ENCODE results near the gene FKBP2.

Gene FKBP2

DNA sequence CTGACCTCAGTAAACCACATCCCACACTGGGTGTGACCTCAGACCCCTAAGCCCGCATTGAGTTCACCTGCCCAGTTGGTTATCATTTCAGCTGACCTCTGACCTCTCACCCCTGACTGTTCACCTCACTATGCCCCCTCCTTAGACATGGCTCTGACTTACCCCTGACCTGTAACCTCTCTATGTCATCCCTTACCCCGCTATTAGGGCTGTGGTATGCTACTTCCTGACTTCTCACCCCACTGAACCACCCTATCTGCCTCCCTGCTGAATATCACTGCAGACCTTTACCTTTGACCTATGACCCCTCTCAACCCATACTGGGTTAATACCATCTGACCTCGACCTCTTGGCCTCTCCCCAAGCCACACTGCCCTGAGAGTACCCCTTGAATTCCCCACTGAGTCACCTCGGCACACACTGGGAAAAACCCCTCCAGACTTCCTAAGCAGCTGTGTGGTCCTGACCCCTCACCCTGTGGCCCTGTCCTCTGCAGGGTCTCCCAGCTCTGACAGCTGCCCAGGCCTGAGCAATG, 18.7 kb downstream of the FKBP2 start:
- TF ChIP-seq, protein P1, sequence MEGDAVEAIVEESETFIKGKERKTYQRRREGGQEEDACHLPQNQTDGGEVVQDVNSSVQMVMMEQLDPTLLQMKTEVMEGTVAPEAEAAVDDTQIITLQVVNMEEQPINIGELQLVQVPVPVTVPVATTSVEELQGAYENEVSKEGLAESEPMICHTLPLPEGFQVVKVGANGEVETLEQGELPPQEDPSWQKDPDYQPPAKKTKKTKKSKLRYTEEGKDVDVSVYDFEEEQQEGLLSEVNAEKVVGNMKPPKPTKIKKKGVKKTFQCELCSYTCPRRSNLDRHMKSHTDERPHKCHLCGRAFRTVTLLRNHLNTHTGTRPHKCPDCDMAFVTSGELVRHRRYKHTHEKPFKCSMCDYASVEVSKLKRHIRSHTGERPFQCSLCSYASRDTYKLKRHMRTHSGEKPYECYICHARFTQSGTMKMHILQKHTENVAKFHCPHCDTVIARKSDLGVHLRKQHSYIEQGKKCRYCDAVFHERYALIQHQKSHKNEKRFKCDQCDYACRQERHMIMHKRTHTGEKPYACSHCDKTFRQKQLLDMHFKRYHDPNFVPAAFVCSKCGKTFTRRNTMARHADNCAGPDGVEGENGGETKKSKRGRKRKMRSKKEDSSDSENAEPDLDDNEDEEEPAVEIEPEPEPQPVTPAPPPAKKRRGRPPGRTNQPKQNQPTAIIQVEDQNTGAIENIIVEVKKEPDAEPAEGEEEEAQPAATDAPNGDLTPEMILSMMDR (IDR thresholded peaks at IDR 0.05; ENCODE audit: low read length, missing control alignments): no peak
- no peak for DNase-seq (ENCODE audit: low read depth)
- no peak overlapping the region for H3K4me3 ChIP-seq (replicated peaks; ENCODE audit: low read depth, low read length)

DNA sequence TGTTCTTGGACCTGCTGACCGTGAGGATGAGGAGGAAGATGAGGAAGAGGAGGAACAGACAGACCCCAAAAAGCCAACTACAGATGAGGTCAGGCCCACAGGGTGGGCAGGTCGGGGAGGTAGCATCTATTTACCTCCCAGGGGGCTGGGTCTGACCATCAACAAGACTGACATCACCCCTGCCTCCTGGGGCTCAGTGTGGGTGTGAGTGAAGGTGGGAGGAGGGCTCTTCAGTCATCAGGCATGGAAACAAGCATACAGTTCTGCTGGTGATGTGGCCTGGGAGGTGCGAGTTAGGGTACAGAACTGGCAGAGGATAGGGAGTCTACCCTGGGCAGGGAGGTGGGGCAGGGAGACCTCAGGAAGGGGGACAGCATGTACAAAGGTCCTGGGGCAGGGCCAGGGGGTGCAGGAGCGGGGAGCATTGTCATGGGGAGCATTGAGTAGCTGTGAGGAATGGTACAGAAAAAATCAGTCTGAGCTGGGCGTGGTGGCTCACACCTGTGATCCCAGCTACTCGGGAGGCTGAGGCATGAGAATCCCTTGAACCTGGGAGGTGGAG, 19.3 kb downstream of the FKBP2 start:
- DNase-seq (ENCODE audit: low read depth): no peak
- no peak overlapping the region for H3K4me3 ChIP-seq (replicated peaks; ENCODE audit: low read depth, low read length)
- TF ChIP-seq, protein P1 (IDR thresholded peaks at IDR 0.05; ENCODE audit: low read length, missing control alignments): no peak

DNA sequence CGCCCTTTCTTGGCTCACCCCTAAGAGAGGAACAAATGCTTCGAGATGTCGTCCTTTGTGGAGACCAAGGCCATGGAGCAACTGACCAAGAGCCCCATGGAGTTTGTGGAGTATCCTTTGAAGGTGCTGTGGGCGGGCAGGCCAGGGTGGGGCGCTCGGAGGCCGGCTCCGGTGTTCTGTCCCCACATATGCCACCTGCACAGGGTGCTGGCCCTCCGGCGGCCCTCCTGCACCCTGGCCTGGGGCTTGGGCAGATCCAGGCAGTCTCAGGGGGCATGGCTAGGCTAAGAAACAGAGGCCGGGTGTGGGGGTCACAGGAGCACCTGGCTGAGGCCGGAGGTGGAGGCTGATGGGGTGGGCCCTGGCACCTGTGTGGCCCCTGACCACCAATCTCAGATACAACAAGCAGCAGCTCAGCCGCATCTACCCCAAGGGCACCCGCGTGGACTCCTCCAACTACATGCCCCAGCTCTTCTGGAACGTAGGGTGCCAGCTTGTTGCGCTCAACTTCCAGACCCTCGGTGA, 20.7 kb downstream of the FKBP2 start:
- DNase-seq (ENCODE audit: low read depth): no peak
- TF ChIP-seq, protein P1 (IDR thresholded peaks at IDR 0.05; ENCODE audit: low read length, missing control alignments): no peak
- no peak overlapping the region for H3K4me3 ChIP-seq (replicated peaks; ENCODE audit: low read depth, low read length)

DNA sequence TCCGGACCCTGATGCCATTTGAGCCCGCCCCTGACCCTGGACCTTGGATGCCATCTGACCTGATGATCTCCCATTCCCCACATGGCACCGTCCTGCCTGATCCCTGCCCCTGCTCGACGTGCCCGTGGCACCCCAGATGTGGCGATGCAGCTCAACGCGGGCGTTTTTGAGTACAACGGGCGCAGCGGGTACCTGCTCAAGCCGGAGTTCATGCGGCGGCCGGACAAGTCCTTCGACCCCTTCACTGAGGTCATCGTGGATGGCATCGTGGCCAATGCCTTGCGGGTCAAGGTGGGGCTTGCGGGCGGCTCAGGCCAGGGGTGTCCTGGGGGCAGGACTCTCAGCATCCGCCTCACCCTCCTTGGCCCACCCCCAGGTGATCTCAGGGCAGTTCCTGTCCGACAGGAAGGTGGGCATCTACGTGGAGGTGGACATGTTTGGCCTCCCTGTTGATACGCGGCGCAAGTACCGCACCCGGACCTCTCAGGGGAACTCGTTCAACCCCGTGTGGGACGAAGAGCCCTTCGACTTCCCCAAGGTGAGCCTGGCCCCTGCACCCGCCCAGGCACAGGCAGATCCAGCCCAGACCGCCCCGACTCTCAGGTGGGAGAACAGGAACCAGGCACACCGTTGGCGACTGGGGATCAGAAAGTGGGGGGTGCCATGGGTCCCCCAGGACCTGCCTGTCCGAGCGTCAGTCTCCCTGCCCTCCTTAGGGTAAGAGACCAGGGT, 21.5 kb downstream of the FKBP2 start:
- TF ChIP-seq, protein P1 (IDR thresholded peaks at IDR 0.05; ENCODE audit: low read length, missing control alignments): no peak

DNA sequence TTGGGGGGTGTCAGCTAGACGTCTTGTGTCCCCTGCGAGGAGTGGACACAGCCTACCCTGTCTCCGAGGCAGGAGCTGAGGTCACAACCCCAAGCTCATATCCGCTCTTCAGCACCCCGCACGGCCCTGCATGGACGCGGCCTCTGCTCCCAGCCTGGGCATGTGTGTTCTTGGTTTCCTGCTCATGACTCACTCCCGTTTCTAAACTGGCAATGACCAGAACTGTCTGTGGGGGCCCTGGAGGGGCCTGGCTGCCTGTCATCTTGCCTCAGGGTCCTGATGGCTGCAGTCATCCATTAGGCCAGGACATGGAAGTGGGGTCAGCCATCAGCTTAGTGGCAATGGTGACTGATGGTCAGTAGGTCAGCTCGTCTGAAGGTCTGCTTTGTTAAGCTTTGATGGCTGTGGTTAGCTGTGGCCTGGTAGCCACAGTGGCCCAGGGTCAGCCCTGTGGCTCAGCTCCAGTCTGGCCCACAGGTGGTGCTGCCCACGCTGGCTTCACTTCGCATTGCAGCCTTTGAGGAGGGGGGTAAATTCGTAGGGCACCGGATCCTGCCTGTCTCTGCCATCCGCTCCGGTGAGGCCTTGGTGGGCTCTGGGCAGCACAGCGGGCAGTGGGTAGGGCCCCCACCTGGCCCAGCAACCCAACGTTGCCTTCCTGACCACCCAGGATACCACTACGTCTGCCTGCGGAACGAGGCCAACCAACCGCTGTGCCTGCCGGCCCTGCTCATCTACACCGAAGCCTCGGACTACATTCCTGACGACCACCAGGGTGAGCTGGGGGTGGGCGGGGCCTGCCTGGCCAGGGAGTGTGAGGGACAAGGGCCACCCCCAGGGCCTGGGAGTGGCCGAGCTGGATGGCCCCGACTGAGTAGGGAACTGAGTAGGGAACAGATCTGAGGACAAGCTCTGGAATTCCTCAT, 22.4 kb downstream of the FKBP2 start:
- DNase-seq (ENCODE audit: low read depth): peak; percentile 60
- no peak overlapping the region for H3K4me3 ChIP-seq (replicated peaks; ENCODE audit: low read depth, low read length)
- TF ChIP-seq, protein P1 (IDR thresholded peaks at IDR 0.05; ENCODE audit: low read length, missing control alignments): no peak

More for the DNA sequence above, 21.5 kb downstream of the FKBP2 start:
- no peak for DNase-seq (ENCODE audit: low read depth)
- H3K4me3 ChIP-seq (replicated peaks; ENCODE audit: low read depth, low read length): no peak overlapping the region

DNA sequence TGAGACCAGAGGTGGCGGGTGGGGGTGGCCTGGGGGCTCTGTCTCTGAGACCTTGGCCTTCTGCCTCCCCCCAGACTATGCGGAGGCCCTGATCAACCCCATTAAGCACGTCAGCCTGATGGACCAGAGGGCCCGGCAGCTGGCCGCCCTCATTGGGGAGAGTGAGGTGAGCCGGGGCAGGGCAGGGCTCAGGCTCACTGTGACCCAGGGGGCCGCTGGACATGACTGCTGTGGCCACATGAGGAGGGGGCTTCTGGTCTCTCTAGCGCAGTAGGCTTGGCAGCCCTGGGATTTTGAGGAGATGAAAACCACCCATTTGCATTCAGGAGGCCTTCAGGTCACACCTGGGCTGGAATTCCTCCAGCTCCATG, 23.0 kb downstream of the FKBP2 start:
- no peak for DNase-seq (ENCODE audit: low read depth)

More for the DNA sequence above, 23.0 kb downstream of the FKBP2 start:
- no peak overlapping the region for H3K4me3 ChIP-seq (replicated peaks; ENCODE audit: low read depth, low read length)
- TF ChIP-seq, protein P1 (IDR thresholded peaks at IDR 0.05; ENCODE audit: low read length, missing control alignments): no peak
